ENCODE data around the gene TARBP1.
"Not testable (repeated sequence)": the region's sequence is repeated elsewhere in the genome, so short reads cannot be mapped to it uniquely, and the experiment has no call there.

TARBP1 gene

GRCh38 chr1:234504969-234505768 is 26.2 kb upstream of the TARBP1 start:
- no peak for DNase-seq (ENCODE audit: low read depth in 2 of 2)

- DNase-seq (ENCODE audit: low read depth in 2 of 2) = not testable (repeated sequence)
Measured at GRCh38 chr1:234504251-234504650, 25.3 kb upstream of the TARBP1 start.

- no peak for DNase-seq (ENCODE audit: low read depth in 2 of 2)
Measured at GRCh38 chr1:234503193-234504050, 24.4 kb upstream of the TARBP1 start.

- DNase-seq (ENCODE audit: low read depth in 2 of 2) = no peak
Measured at GRCh38 chr1:234502785-234503184, 23.8 kb upstream of the TARBP1 start.

- peak in 1 of 2 donors; percentile 44 for DNase-seq (ENCODE audit: low read depth in 2 of 2)
Measured at GRCh38 chr1:234500269-234500668, 21.3 kb upstream of the TARBP1 start.

- DNase-seq (ENCODE audit: low read depth in 2 of 2) = no peak
Measured at GRCh38 chr1:234499943-234500245, 20.9 kb upstream of the TARBP1 start.

GRCh38 chr1:234499119-234499942 is 20.4 kb upstream of the TARBP1 start:
- DNase-seq (ENCODE audit: low read depth in 2 of 2) = peak; percentile 70 to 81

- DNase-seq (ENCODE audit: low read depth in 2 of 2) = no peak
Measured at GRCh38 chr1:234498448-234499118, 19.6 kb upstream of the TARBP1 start.

- no peak for DNase-seq (ENCODE audit: low read depth in 2 of 2)
Measured at GRCh38 chr1:234497589-234497988, 18.6 kb upstream of the TARBP1 start.

- peak in 1 of 2 donors; percentile 46 for DNase-seq (ENCODE audit: low read depth in 2 of 2)
Measured at GRCh38 chr1:234495231-234495990, 16.4 kb upstream of the TARBP1 start.

GRCh38 chr1:234494049-234494448 is 15.1 kb upstream of the TARBP1 start:
- no peak for DNase-seq (ENCODE audit: low read depth in 2 of 2)

GRCh38 chr1:234490793-234491479 is 12.0 kb upstream of the TARBP1 start:
- DNase-seq (ENCODE audit: low read depth in 2 of 2) = no peak

- DNase-seq (ENCODE audit: low read depth in 2 of 2) = no peak
Measured at GRCh38 chr1:234489698-234490077, 10.7 kb upstream of the TARBP1 start.

- no peak for DNase-seq (ENCODE audit: low read depth in 2 of 2)
Measured at GRCh38 chr1:234489007-234489697, 10.2 kb upstream of the TARBP1 start.

- DNase-seq (ENCODE audit: low read depth in 2 of 2) = no peak
Measured at GRCh38 chr1:234488054-234489006, 9.4 kb upstream of the TARBP1 start.

GRCh38 chr1:234486858-234487840 is 8.2 kb upstream of the TARBP1 start:
- DNase-seq (ENCODE audit: low read depth in 2 of 2) = no peak
